ENCODE measurements around the gene GABARAP. TPM values are rescaled to one million over a fixed set of nuclear protein-coding genes. Genes with fewer than 3 reads are reported as not detected.

The GABARAP gene
- total and polyA plus RNA-seq, 2 of the 8 experiments (the other 6 are each of a cell fraction or from before 2014, with no cell fraction given): 252 to 581 TPM

DNA sequence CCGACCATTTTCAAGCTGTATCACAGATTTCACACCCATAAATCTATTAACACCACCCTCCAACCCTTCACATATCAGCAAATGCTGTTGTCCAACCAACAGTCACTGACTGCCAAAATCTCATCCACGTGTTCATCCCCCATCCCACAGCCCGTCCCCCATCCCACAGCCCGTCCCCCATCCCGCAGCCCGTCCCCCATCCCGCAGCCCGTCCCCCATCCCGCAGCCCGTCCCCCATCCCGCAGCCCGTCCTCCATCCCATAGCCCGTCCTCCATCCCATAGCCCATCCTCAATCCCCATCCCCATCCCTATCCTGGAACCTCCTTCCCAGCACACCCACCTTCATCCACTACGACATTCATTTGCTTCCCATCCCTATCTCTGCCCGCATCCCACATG is 36.7 kb downstream of the GABARAP start:
- Histone ChIP-seq H3K14ac (ENCODE audit: insufficient read length) (no peak overlapping the region), H3K23ac (ENCODE audit: insufficient read length) (no peak overlapping the region), H3K23me2 (ENCODE audit: low read depth, low read length) (peaks cover 18% of the 10 kb centered on the region; the same call in 1 of the 2 replicates), H2BK15ac (ENCODE audit: low read length) (no peak overlapping the region), H3K4me2 (ENCODE audit: insufficient read depth in 1 of 2, low read depth in 2 of 2, low read length in 2 of 2) (peak overlapping the region; percentile 64 to 79), H4K8ac (ENCODE audit: extremely low read depth, insufficient read depth, low read length) (no peak overlapping the region), H2BK120ac (replicated peaks; ENCODE audit: low read depth, low read length) (no peak overlapping the region), H2AK5ac (ENCODE audit: low read depth, low read length) (no peak overlapping the region), H3K79me1 (ENCODE audit: low read depth, low read length) (peaks cover 22% of the 10 kb centered on the region; the same call in 1 of the 2 replicates), H2BK12ac (ENCODE audit: low read depth, low read length) (no peak overlapping the region), H3K79me2 (ENCODE audit: control insufficient read depth in 1 of 2, insufficient read depth in 2 of 2, low read length in 2 of 2) (peaks cover 0 to 38% of the 10 kb centered on the region in 2 experiments; a peak in 2 of 4 replicates), H3K9me3 (ENCODE audit: insufficient read depth in 2 of 2, low read depth in 1 of 2, low read length in 1 of 2) (no peaks in the 10 kb centered on the region), H3K4ac (replicated peaks; ENCODE audit: insufficient read length, low read depth, low read length) (no peak overlapping the region), H2BK20ac (ENCODE audit: low read length) (no peak overlapping the region), H4K91ac (replicated peaks; ENCODE audit: insufficient read length, low read length) (no peak overlapping the region), H3K9ac (replicated peaks in 1 of 4; ENCODE audit: extremely low read depth in 1 of 4, low read depth in 3 of 4, low read length in 3 of 4) (peak overlapping the region in 2 of 4 experiments; percentile 42 to 43; a peak in 1 of 7 replicates), H4K20me1 (replicated peaks in 1 of 2; ENCODE audit: control insufficient read depth in 1 of 2, insufficient read depth in 2 of 2, low read length in 2 of 2) (peaks cover 3 to 20% of the 10 kb centered on the region in 2 experiments), H3K27me3 (replicated peaks in 1 of 4; ENCODE audit: control insufficient read depth in 3 of 4, extremely low read depth in 1 of 4, insufficient read depth in 3 of 4, low read length in 3 of 4) (no peaks in the 10 kb centered on the region; a peak in 1 of 7 replicates), H2AFZ (ENCODE audit: low read length) (no peak overlapping the region), H3K4me1 (replicated peaks in 1 of 4; ENCODE audit: control insufficient read depth in 3 of 4, insufficient read depth in 4 of 4, low read length in 3 of 4) (peaks cover 5 to 31% (median 25%) of the 10 kb centered on the region in 4 experiments), H4K5ac (ENCODE audit: insufficient read length, low read depth, low read length) (no peak overlapping the region), H3K56ac (replicated peaks; ENCODE audit: insufficient read length, low read depth, low read length) (no peak overlapping the region), H3K18ac (ENCODE audit: extremely low read depth, low read length) (no peak overlapping the region), H3K27ac (ENCODE audit: low read depth, low read length) (peak overlapping the region; percentile 68; the same call in 1 of the 2 replicates), H2BK5ac (ENCODE audit: low read depth, low read length) (no peak overlapping the region), H3K36me3 (ENCODE audit: control insufficient read depth in 2 of 4, insufficient read depth in 4 of 4, low read length in 3 of 4) (peaks cover 17 to 28% (median 23%) of the 10 kb centered on the region in 4 experiments), H3K4me3 (ENCODE audit: extremely low read depth in 1 of 4, insufficient read depth in 2 of 4, low read depth in 3 of 4, low read length in 4 of 4) (peak overlapping the region; percentile 40 to 69 (median 59); a peak in 7 of 8 replicates)
- no peak for FAIRE-seq
- ChIA-PET CTCF (ENCODE audit: partially characterized antibody) (interaction anchor here (1.2 kb wide), 1 partner anchor 28 kb away, joined by 5 read pairs; no protein-coding TSS in a partner anchor), POLR2A (ENCODE audit: partially characterized antibody) (interaction anchor here (1.0 to 2.0 kb wide), 6 partner anchors 9 to 56 kb away, joined by 4 to 8 read pairs (median 4); partner anchors contain the start of genes CLDN7, DLG4, DVL2 and PHF23)
- DNase-seq (ENCODE audit: low read depth in 1 of 2, low spot score in 2 of 2): no peak
- TF ChIP-seq ASH2L (IDR thresholded peaks at IDR 0.05; ENCODE audit: low read length): no peak
- TF ChIP-seq RBBP5 (IDR thresholded peaks at IDR 0.05; ENCODE audit: borderline replicate concordance, low read depth, low read length): 0 out of 2 replicates have a peak, but pooled peaks have one; percentile 4
- WGBS, 2 experiments (ENCODE audit: extremely low coverage in 1 of 2, insufficient coverage in 1 of 2, insufficient read length in 1 of 2, insufficient replicate concordance in 2 of 2, low coverage in 1 of 2, low lambda C conversion rate in 2 of 2, missing lambda C conversion rate in 1 of 2): 42 to 100% methylated on average over 1 to 6 of the region's 15 CpGs
